Measurements from ENCODE around the gene BRINP3. TPM values are rescaled to one million over a fixed set of nuclear protein-coding genes. Genes with fewer than 3 reads are reported as not detected.
A peak's percentile ranks its signal among the peaks of the same experiment; 100 is the strongest.

Gene BRINP3
- total RNA-seq, 1 experiment from 2014 or later: not detected

GRCh38 chr1:190344454-190344853 lies 133.2 kb downstream of the BRINP3 start:
- Histone ChIP-seq H3F3A (ENCODE audit: low read length, unreplicated experiment) (no peaks in the 10 kb centered on the region), H3K36me3 (ENCODE audit: low read depth, low read length) (no peaks in the 10 kb centered on the region), H3K9ac (ENCODE audit: low read length) (no peak overlapping the region), H3K4me2 (ENCODE audit: low read length) (no peak overlapping the region), H3K27ac (ENCODE audit: low read length) (no peak overlapping the region), H3K9me3 (ENCODE audit: low read length) (no peaks in the 10 kb centered on the region), H4K20me1 (ENCODE audit: low read length) (no peaks in the 10 kb centered on the region), H2AFZ (ENCODE audit: low read length) (no peak overlapping the region), H3K4me1 (ENCODE audit: insufficient read depth, low read length) (no peaks in the 10 kb centered on the region), H3K27me3 (ENCODE audit: low read length) (peaks cover 25% of the 10 kb centered on the region), H3K79me2 (ENCODE audit: low read length) (no peaks in the 10 kb centered on the region), H3K9me2 (replicated peaks; ENCODE audit: low read length) (no peaks in the 10 kb centered on the region), H3K4me3 (ENCODE audit: low read length) (no peak overlapping the region)
- ATAC-seq (no peak), DNase-seq (no peak)
- no peak for TF ChIP-seq EZH2 (IDR thresholded peaks at IDR 0.05; ENCODE audit: low read length, unreplicated experiment)
- TF ChIP-seq EZH2phosphoT487 (IDR thresholded peaks at IDR 0.05; ENCODE audit: borderline replicate concordance, low read length): no peak
- TF ChIP-seq CTCF (conservative IDR thresholded peaks at IDR 0.05; ENCODE audit: low read depth, low read length): no peak
- intact Hi-C loops (cut with micrococcal nuclease): no loop called here
- ChIA-PET CTCF (no interaction called here), POLR2A (ENCODE audit: unreplicated experiment) (no interaction called here)
- no TSS peak for BruUV-seq (replicated peaks)

GRCh38 chr1:190338829-190339228 lies 138.8 kb downstream of the BRINP3 start:
- Histone ChIP-seq H3K79me2 (ENCODE audit: low read length) (no peaks in the 10 kb centered on the region), H3K9me2 (replicated peaks; ENCODE audit: low read length) (no peaks in the 10 kb centered on the region), H3K36me3 (ENCODE audit: low read depth, low read length) (no peaks in the 10 kb centered on the region), H3K27ac (ENCODE audit: low read length) (no peak overlapping the region), H3F3A (ENCODE audit: low read length, unreplicated experiment) (no peaks in the 10 kb centered on the region), H3K9me3 (ENCODE audit: low read length) (no peaks in the 10 kb centered on the region), H3K4me2 (ENCODE audit: low read length) (no peak overlapping the region), H2AFZ (ENCODE audit: low read length) (no peak overlapping the region), H3K4me1 (ENCODE audit: insufficient read depth, low read length) (no peaks in the 10 kb centered on the region), H4K20me1 (ENCODE audit: low read length) (no peaks in the 10 kb centered on the region), H3K9ac (ENCODE audit: low read length) (no peak overlapping the region), H3K27me3 (ENCODE audit: low read length) (peaks cover 18% of the 10 kb centered on the region; the same call in 1 of the 2 replicates), H3K4me3 (ENCODE audit: low read length) (no peak overlapping the region)
- ATAC-seq (no peak), DNase-seq (no peak)
- intact Hi-C loops (cut with micrococcal nuclease): no loop called here
- BruUV-seq (replicated peaks): no TSS peak
- no peak for TF ChIP-seq CTCF (conservative IDR thresholded peaks at IDR 0.05; ENCODE audit: low read depth, low read length)
- no peak for TF ChIP-seq EZH2phosphoT487 (IDR thresholded peaks at IDR 0.05; ENCODE audit: borderline replicate concordance, low read length)
- no peak for TF ChIP-seq EZH2 (IDR thresholded peaks at IDR 0.05; ENCODE audit: low read length, unreplicated experiment)
- POLR2A ChIA-PET (ENCODE audit: unreplicated experiment): no interaction called here
- CTCF ChIA-PET: no interaction called here

GRCh38 chr1:190328871-190329270 lies 148.8 kb downstream of the BRINP3 start:
- Histone ChIP-seq H4K20me1 (ENCODE audit: low read length) (no peaks in the 10 kb centered on the region), H3K79me2 (ENCODE audit: low read length) (no peaks in the 10 kb centered on the region), H3K9me2 (replicated peaks; ENCODE audit: low read length) (no peaks in the 10 kb centered on the region), H3K4me3 (ENCODE audit: low read length) (no peak overlapping the region), H3K9me3 (ENCODE audit: low read length) (no peaks in the 10 kb centered on the region), H3K9ac (ENCODE audit: low read length) (no peak overlapping the region), H3F3A (ENCODE audit: low read length, unreplicated experiment) (no peaks in the 10 kb centered on the region), H3K4me1 (ENCODE audit: insufficient read depth, low read length) (peaks cover 16% of the 10 kb centered on the region), H3K27me3 (ENCODE audit: low read length) (peaks cover 11% of the 10 kb centered on the region; the same call in 1 of the 2 replicates), H3K27ac (ENCODE audit: low read length) (no peak overlapping the region), H3K36me3 (ENCODE audit: low read depth, low read length) (no peaks in the 10 kb centered on the region), H2AFZ (ENCODE audit: low read length) (no peak overlapping the region), H3K4me2 (ENCODE audit: low read length) (peak overlapping the region; percentile 4; the same call in 1 of the 2 replicates)
- CTCF ChIA-PET: interaction anchor here (0.6 kb wide), 1 partner anchor 708 kb away, joined by 3 read pairs; no protein-coding TSS in a partner anchor
- POLR2A ChIA-PET (ENCODE audit: unreplicated experiment): interaction anchor here (0.7 kb wide), 1 partner anchor 31 kb away, joined by 12 read pairs; no protein-coding TSS in a partner anchor
- no peak for ATAC-seq
- TF ChIP-seq EZH2phosphoT487 (IDR thresholded peaks at IDR 0.05; ENCODE audit: borderline replicate concordance, low read length) (no peak), EZH2 (IDR thresholded peaks at IDR 0.05; ENCODE audit: low read length, unreplicated experiment) (no peak), CTCF (conservative IDR thresholded peaks at IDR 0.05; ENCODE audit: low read depth, low read length) (no peak)
- intact Hi-C loops (cut with micrococcal nuclease): no loop called here
- no peak for DNase-seq
- no TSS peak for BruUV-seq (replicated peaks)

Measured in PC-3 (cell line).